Endothelial cell of hepatic sinusoid (primary cell): ENCODE data around the gene MPPED1.

Experiments used
- in situ Hi-C: cut with HindIII; loops from 2 replicates; pipeline ENCODE4 v1.10.0; 2017; ENCODE audit warnings: low sequenced_read_pairs

The MPPED1 gene

GRCh38 chr22:43474161-43475101, 62.6 kb downstream of the MPPED1 start:
- in situ Hi-C loops = no loop called here

GRCh38 chr22:43475549-43476076, 63.8 kb downstream of the MPPED1 start:
- in situ Hi-C loops = no loop called here

GRCh38 chr22:43476341-43476740, 64.5 kb downstream of the MPPED1 start:
- in situ Hi-C loops = no loop called here

- in situ Hi-C loops = no loop called here
Measured at GRCh38 chr22:43476751-43477725, 65.2 kb downstream of the MPPED1 start.

GRCh38 chr22:43477966-43478365, 66.2 kb downstream of the MPPED1 start:
- in situ Hi-C loops = no loop called here

GRCh38 chr22:43478621-43479300, 66.9 kb downstream of the MPPED1 start:
- in situ Hi-C loops = no loop called here

- in situ Hi-C loops = no loop called here
Measured at GRCh38 chr22:43479301-43479950, 67.6 kb downstream of the MPPED1 start.

GRCh38 chr22:43479962-43480361, 68.1 kb downstream of the MPPED1 start:
- in situ Hi-C loops = no loop called here

- in situ Hi-C loops = no loop called here
Measured at GRCh38 chr22:43481568-43482317, 69.9 kb downstream of the MPPED1 start.

- in situ Hi-C loops = no loop called here
Measured at GRCh38 chr22:43482318-43482625, 70.5 kb downstream of the MPPED1 start.

- in situ Hi-C loops = no loop called here
Measured at GRCh38 chr22:43483266-43483665, 71.5 kb downstream of the MPPED1 start.

GRCh38 chr22:43483669-43484068, 71.9 kb downstream of the MPPED1 start:
- in situ Hi-C loops = no loop called here

- in situ Hi-C loops = no loop called here
Measured at GRCh38 chr22:43484227-43484626, 72.4 kb downstream of the MPPED1 start.

GRCh38 chr22:43485502-43486089, 73.8 kb downstream of the MPPED1 start:
- in situ Hi-C loops = no loop called here

- in situ Hi-C loops = no loop called here
Measured at GRCh38 chr22:43487311-43488030, 75.7 kb downstream of the MPPED1 start.

- in situ Hi-C loops = no loop called here
Measured at GRCh38 chr22:43488031-43488866, 76.4 kb downstream of the MPPED1 start.

GRCh38 chr22:43488937-43489336, 77.1 kb downstream of the MPPED1 start:
- in situ Hi-C loops = no loop called here

GRCh38 chr22:43490311-43490710, 78.5 kb downstream of the MPPED1 start:
- in situ Hi-C loops = no loop called here
